Large intestine (tissue), 3 donors: ENCODE measurements around the gene RNF41. TPM values are rescaled to one million over a fixed set of nuclear protein-coding genes. Genes with fewer than 3 reads are reported as not detected.
A peak's percentile ranks its signal among the peaks of the same experiment; 100 is the strongest.

Experiments
- DNase-seq, 2 donors: peaks; one replicate each; pipeline versions ENCODE4 v3.0.0 to v3.0.0-alpha.2; 2013
- H3K27ac ChIP-seq: one replicate; pipeline ENCODE4 v1.5.1; 2013; ENCODE audit warnings: low read length
- H3K27me3 ChIP-seq: 2 replicates; pipeline ENCODE4 v1.6.1; 2013; ENCODE audit warnings: low read length; ENCODE audit not compliant: control insufficient read depth, insufficient read depth
- H3K36me3 ChIP-seq: 2 replicates; pipeline ENCODE4 v1.6.1; 2013; ENCODE audit warnings: low read length; ENCODE audit not compliant: control insufficient read depth, insufficient read depth
- H3K4me1 ChIP-seq: one replicate; pipeline ENCODE4 v1.6.1; 2013; ENCODE audit warnings: low read length; ENCODE audit not compliant: control insufficient read depth, insufficient read depth
- H3K4me3 ChIP-seq: one replicate; pipeline ENCODE4 v1.5.1; 2013; ENCODE audit warnings: low read length
- H3K9me3 ChIP-seq: one replicate; pipeline ENCODE4 v1.6.1; 2013; ENCODE audit warnings: mild to moderate bottlenecking, low read depth, low read length, moderate library complexity; ENCODE audit not compliant: control insufficient read depth
- WGBS: methylation state at CpG from one replicate; pipeline ENCODE4 v1.1.5; 2013; ENCODE audit warnings: low lambda C conversion rate; ENCODE audit not compliant: insufficient coverage; 5-methylcytosine and 5-hydroxymethylcytosine counted together
- polyA plus RNA-seq: library from polyadenylated mRNA; unstranded; fragments of 120-200 nt; gene quantifications from one replicate; pipeline ENCODE4 v1.2.1, GENCODE V29; 2013

The RNF41 gene
- polyA plus RNA-seq, 1 donor: 32.2 TPM

DNA sequence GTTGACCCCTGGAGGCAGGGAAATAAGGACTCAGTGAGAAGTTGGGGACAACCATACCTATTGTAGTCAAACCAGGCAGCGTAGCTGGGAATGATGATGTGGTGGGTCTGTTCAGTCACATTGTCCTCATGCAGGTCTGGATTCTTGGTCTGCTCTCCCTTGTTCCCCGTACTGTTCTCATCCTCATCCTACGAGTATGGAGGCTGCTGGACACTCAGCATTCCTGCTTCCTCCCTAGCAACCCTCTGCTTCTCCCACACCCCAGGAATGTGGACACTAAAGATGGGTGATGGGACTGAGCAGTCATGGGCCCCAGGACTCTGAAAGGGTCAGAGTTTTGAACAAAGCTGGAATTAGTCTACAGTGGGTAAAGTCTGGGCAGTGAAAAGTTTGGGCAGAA lies 43.4 kb downstream of the RNF41 start:
- Histone ChIP-seq H3K9me3 (no peaks in the 10 kb centered on the region), H3K4me3 (no peak overlapping the region), H3K36me3 (peaks cover 78% of the 10 kb centered on the region), H3K27ac (no peak overlapping the region), H3K27me3 (no peaks in the 10 kb centered on the region), H3K4me1 (no peaks in the 10 kb centered on the region)
- no CpG with 5 or more reads among the region's 3 CpGs for WGBS
- DNase-seq: no peak

DNA sequence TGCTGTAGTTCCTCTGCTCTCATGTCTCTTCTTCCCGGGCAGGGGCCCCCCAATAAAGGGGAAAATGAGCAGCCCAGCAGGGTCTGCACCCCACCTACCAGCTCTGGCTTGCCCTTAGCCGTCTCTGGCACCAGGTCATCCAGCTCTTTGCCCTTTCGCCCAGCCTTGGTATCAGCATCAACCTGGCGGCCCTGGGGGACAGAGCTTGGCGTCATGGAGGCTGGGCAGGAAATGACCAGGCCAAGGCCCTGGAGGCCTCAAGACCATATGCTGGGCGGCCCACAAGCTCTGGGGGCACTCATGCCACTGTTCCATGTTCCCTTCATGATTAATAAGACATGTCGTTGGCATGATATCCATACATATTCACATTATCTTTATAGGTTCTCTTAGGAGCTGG lies 48.9 kb downstream of the RNF41 start:
- Histone ChIP-seq H3K36me3 (peaks cover 90% of the 10 kb centered on the region), H3K4me3 (no peak overlapping the region), H3K4me1 (no peaks in the 10 kb centered on the region), H3K9me3 (no peaks in the 10 kb centered on the region), H3K27ac (no peak overlapping the region), H3K27me3 (no peaks in the 10 kb centered on the region)
- WGBS: no CpG with 5 or more reads among the region's 7 CpGs
- DNase-seq: no peak

DNA sequence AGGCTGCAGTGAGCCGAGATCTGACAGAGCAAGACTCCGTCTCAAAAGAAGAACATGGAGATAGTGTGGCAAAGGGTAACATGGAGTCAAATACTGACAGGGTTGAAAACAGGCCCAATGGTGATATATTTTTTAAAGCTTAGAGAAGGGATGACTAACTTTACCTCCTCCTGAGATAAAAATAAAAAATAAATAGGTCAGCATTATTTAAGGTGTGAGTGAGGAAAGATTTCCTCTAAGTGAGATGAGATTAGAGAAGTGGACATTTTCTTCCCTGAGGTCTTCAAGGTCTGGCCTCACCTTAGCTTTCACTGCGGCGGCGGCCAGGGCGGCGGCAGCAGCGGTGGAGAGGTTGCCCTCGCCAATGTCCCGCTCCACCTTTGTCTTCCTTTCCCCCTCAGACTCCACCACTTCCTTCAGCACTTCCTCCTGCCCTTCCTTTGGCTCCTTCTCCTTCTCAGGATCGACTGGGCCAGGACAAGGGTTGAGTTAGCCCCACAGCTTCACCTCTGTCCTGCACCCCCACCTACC lies 52.4 kb downstream of the RNF41 start:
- peaks cover 90% of the 10 kb centered on the region for H3K36me3 ChIP-seq
- no peaks in the 10 kb centered on the region for H3K4me1 ChIP-seq
- no peak overlapping the region for H3K27ac ChIP-seq
- WGBS: 100% methylated on average over 2 of the region's 11 CpGs
- DNase-seq: no peak
- H3K4me3 ChIP-seq: no peak overlapping the region
- H3K27me3 ChIP-seq: no peaks in the 10 kb centered on the region
- H3K9me3 ChIP-seq: no peaks in the 10 kb centered on the region

DNA sequence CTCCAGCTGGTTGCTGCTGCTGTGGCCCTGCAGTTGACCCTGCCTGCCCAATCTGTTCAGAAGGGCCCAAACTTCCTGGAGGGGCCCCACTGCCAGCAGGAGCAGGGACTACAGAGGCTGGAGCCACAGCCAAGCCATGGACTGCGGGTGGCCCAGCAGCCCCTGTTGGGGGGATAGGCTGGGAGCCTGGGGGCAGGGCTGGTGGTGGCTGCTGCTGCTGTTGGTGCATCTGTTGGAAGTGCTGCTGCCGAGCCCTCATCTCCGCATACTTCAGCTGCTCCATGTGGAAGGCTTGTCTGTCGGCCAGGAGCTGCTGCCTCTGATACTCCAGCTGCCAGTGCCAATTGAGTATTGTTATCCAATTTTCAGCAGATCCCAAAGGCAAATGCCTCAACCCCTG lies 56.4 kb downstream of the RNF41 start:
- Histone ChIP-seq H3K36me3 (peaks cover 91% of the 10 kb centered on the region), H3K27ac (no peak overlapping the region), H3K9me3 (no peaks in the 10 kb centered on the region), H3K4me3 (no peak overlapping the region), H3K4me1 (peaks cover 8% of the 10 kb centered on the region), H3K27me3 (no peaks in the 10 kb centered on the region)
- no CpG with 5 or more reads among the region's 4 CpGs for WGBS
- DNase-seq: no peak

DNA sequence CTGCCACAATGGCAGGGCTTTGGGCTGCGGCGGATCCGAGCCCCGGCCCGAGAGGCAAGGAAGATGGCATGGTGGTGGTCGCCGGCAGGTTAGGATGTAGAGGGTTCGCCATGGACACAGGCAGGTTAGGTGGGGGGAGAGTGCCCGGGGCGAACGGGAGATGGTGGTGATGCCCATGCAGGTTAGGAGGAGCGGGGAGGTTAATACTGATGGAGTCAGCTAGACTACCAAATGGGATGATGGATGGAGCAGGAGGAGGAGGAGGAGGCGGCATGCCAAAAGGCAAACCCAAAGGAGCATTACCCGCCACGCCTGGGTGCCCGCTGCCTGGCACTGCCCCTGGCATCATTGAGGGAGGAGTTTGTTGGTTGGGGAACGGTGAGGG lies 57.4 kb downstream of the RNF41 start:
- Histone ChIP-seq H3K27me3 (no peaks in the 10 kb centered on the region), H3K9me3 (no peaks in the 10 kb centered on the region), H3K36me3 (peaks cover 91% of the 10 kb centered on the region), H3K4me1 (peaks cover 18% of the 10 kb centered on the region), H3K27ac (no peak overlapping the region), H3K4me3 (no peak overlapping the region)
- DNase-seq: no peak
- no CpG with 5 or more reads among the region's 17 CpGs for WGBS

DNA sequence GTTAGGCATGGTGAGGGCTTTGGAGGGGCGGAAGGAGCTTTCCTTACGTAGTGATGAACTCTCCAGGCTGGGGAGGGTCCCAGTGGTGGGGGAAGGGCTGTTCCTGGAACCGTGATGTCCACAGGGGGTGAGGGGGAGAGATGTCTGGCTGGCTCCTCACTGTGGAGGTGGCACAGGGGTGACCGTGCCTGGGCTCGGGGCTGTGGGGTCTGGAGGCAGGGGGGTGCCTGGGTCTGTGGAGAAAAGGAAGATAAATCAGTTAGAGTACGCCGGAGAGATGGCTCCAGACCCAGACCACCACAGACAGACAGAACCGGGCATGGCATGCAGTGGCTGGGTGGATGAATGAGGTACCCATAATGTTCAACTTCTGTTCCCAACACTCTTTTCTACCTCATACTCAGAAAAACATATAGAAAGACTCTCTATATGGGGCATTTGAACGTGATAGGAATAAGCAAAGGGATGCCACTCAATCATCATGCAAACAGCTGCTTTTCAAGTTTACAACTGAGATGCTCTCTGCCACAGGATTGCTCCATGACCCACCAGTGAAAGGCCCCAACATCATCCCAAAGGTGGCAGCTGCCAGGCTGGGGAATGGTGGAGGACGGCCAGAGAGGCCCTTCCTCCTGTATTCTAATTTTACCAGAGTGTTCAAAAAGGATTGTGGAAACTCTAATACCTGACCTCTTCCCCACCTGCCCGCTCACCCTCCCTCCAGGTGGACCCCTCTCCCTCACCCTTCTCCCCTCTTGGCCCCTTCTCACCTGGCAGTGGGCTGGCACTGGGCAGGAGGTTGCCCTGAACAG lies 58.0 kb downstream of the RNF41 start:
- Histone ChIP-seq H3K9me3 (no peaks in the 10 kb centered on the region), H3K36me3 (peaks cover 86% of the 10 kb centered on the region), H3K4me3 (no peak overlapping the region), H3K4me1 (peaks cover 18% of the 10 kb centered on the region), H3K27me3 (no peaks in the 10 kb centered on the region), H3K27ac (no peak overlapping the region)
- no CpG with 5 or more reads among the region's 11 CpGs for WGBS
- DNase-seq: no peak

DNA sequence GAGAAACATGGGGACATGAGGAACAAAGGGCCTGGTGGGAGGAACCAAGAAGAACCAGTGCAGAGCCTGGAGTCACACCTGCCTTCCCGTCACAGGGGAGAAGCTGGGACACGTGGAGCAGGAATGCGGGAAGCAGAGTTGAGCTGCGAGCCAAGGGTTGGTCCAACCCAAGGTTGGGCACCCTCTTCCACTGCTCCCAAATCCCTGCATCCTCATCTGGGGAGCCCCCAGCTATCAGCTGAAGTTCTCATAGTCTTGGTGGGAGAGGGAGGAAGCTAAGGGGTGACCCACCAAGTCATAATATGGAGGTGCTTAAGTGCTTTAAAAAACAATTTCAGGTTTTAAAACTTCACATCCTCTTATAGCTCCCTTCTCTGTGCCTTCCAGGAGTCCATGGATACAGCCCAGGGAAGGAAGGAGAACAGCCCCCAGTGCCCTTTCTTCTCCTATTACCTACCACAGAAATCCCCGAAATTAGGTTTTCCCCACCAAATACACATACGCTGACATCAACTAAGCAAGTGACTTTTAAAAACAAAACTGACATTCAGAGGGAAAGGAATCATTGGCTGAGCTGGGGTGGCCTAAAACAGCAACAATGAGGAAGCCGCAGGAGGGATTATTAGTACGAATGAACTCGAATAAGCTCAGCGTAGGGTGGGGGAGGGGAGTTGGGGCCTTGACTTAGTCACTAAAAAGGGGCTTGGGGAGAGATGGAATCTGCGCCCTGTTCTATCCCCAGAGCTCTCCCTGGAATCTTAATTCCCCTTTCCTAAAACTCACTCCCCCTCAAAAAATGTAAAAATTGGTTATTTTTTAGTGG lies 59.0 kb downstream of the RNF41 start:
- no peaks in the 10 kb centered on the region for H3K27me3 ChIP-seq
- WGBS: no CpG with 5 or more reads among the region's 11 CpGs
- no peaks in the 10 kb centered on the region for H3K9me3 ChIP-seq
- peaks cover 18% of the 10 kb centered on the region for H3K4me1 ChIP-seq
- H3K27ac ChIP-seq: no peak overlapping the region
- no peak overlapping the region for H3K4me3 ChIP-seq
- H3K36me3 ChIP-seq: peaks cover 75% of the 10 kb centered on the region
- no peak for DNase-seq

DNA sequence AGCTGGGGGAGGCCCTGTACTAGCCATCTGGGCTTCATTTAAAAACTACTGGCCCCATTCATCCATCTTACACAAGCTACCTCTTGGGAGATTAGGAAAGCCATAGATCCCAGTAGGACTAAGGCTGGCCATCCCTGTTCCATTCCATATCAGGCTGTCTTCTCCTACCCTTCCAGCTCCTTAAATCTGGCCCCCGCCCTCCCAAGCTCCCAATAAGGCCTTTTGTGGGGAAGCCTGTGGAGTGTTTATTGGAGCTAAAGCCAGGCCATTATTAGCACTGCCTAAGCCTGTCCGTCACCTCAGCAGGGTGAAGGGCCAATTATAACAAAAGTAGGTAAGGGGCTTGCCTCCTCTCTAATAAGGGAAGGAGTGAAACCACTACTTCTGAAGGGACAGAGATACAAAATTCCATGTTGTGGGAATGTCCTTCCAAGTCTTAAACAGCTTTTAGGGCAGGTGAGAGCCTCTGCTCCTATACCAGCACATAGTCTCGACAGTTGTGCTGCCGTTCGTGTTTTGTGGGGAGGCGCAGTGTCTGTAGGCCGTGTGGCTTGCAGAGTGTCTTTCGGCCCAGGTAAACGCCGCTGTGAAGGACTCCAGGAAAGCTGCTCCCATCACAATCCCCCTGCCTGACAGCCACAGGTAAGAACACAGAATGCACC lies 59.9 kb downstream of the RNF41 start:
- no CpG with 5 or more reads among the region's 10 CpGs for WGBS
- no peak overlapping the region for H3K4me3 ChIP-seq
- no peak for DNase-seq

DNA sequence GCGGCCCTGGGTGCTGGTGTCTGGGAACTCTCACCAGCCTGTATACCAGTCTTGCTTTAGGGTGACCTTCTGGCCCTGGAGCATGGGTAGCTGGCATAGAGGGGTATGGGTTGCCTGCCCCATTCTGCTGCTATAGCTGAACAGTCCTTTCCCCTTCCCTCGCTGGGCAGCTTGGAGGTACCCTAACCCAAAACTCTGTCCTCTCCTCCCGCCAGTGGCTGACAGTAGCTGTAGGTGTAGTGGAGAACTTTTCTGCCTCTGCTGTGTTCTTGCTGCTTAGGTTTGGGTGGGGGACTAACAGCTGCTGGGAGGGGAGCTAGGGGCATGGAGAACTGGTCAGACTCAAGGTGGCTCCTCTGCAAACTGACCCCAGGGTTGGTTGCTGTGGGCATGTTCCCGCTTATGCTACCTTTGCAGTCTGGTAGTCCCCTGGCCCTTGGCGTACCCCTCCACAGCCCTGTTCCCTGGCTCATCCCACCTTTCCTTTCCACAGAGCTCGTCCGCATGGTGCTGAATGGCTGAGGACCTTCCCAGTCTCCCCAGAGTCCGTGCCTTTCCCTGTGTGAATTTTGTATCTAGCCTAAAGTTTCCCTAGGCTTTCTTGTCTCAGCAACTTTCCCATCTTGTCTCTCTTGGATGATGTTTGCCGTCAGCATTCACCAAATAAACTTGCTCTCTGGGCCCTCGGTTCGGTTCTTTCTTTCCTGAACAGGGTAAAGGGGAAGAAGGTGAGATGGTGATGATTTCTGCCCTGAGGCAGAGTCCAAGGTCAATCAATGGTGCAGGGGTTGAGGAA lies 60.6 kb downstream of the RNF41 start:
- WGBS: 80% methylated on average over 1 of the region's 11 CpGs
- Histone ChIP-seq H3K27ac (peak overlapping the region; percentile 95), H3K9me3 (no peaks in the 10 kb centered on the region), H3K36me3 (peaks cover 64% of the 10 kb centered on the region), H3K27me3 (no peaks in the 10 kb centered on the region), H3K4me1 (peaks cover 18% of the 10 kb centered on the region), H3K4me3 (peak overlapping the region; percentile 88)
- no peak for DNase-seq

More for the DNA sequence above, 59.9 kb downstream of the RNF41 start:
- H3K4me1 ChIP-seq: peaks cover 18% of the 10 kb centered on the region
- no peaks in the 10 kb centered on the region for H3K27me3 ChIP-seq
- no peak overlapping the region for H3K27ac ChIP-seq
- no peaks in the 10 kb centered on the region for H3K9me3 ChIP-seq
- H3K36me3 ChIP-seq: peaks cover 70% of the 10 kb centered on the region
